Stimulated activated CD4-positive, alpha-beta T cell treated with anti-CD3 and anti-CD28 coated beads, Interleukin-2, amount 100 ng/mL, for 24 hours (primary cell): ENCODE results near the gene THBD.
A peak's percentile ranks its signal among the peaks of the same experiment; 100 is the strongest.

Source experiments
- DNase-seq, 2 donors: peaks; one replicate each; pipeline ENCODE4 v3.0.0-alpha.2; 2020

Gene THBD

GRCh38 chr20:23061262-23061661 is 11.8 kb upstream of the THBD start:
- DNase-seq: no peak

- DNase-seq: no peak
Observed at GRCh38 chr20:23060629-23061028, 11.2 kb upstream of the THBD start.

- DNase-seq: no peak
Observed at GRCh38 chr20:23059846-23060245, 10.4 kb upstream of the THBD start.

GRCh38 chr20:23059001-23059400 is 9.5 kb upstream of the THBD start:
- no peak for DNase-seq

GRCh38 chr20:23058240-23058639 is 8.8 kb upstream of the THBD start:
- DNase-seq: no peak

- DNase-seq: no peak
Observed at GRCh38 chr20:23052904-23053303, 3.4 kb upstream of the THBD start.

GRCh38 chr20:23050847-23051627 is 1.6 kb upstream of the THBD start:
- DNase-seq: peak in 1 of 2 donors; percentile 48

- DNase-seq: no peak
Observed at GRCh38 chr20:23050076-23050838, 785 bp upstream of the THBD start.

- peak in 1 of 2 donors; percentile 42 for DNase-seq
Observed at GRCh38 chr20:23048283-23049200, 930 bp downstream of the THBD start.

- peak in 1 of 2 donors; percentile 10 for DNase-seq
Observed at GRCh38 chr20:23047738-23048214, 1.7 kb downstream of the THBD start.

- DNase-seq: no peak
Observed at GRCh38 chr20:23047001-23047737, 2.3 kb downstream of the THBD start.

GRCh38 chr20:23046431-23046830 is 3.0 kb downstream of the THBD start:
- DNase-seq: no peak

- peak in 1 of 2 donors; percentile 10 for DNase-seq
Observed at GRCh38 chr20:23043376-23043775, 6.1 kb downstream of the THBD start.

GRCh38 chr20:23042270-23042669 is 7.2 kb downstream of the THBD start:
- no peak for DNase-seq

- DNase-seq: no peak
Observed at GRCh38 chr20:23039885-23040508, 9.5 kb downstream of the THBD start.

GRCh38 chr20:23039136-23039875 is 10.2 kb downstream of the THBD start:
- DNase-seq: no peak

- no peak for DNase-seq
Observed at GRCh38 chr20:23037017-23037481, 12.4 kb downstream of the THBD start.

- no peak for DNase-seq
Observed at GRCh38 chr20:23036371-23036770, 13.1 kb downstream of the THBD start.

- DNase-seq: no peak
Observed at GRCh38 chr20:23035731-23036130, 13.7 kb downstream of the THBD start.

GRCh38 chr20:23034721-23035671 is 14.5 kb downstream of the THBD start, which contains the start of gene SSTR4:
Gene SSTR4, plus strand, starts transcription at chr20:23035312. Its CDS starts 172 bp downstream, at chr20:23035484.
- no peak for DNase-seq
